Activated CD4-positive, alpha-beta T cell treated with anti-CD3 and anti-CD28 coated beads for 4 hours (primary cell): Measurements from ENCODE around the gene NHSL2.
"Not testable (repeated sequence)": the region's sequence is repeated elsewhere in the genome, so short reads cannot be mapped to it uniquely, and the experiment has no call there.

Experiments
- DNase-seq, 2 donors: peaks; one replicate each; pipeline ENCODE4 v3.0.0-alpha.2; 2020

The NHSL2 gene

GRCh38 chrX:72137846-72138495, 227.3 kb downstream of the NHSL2 start:
- DNase-seq = no peak

- DNase-seq = no peak
Observed at GRCh38 chrX:72139538-72139937, 228.9 kb downstream of the NHSL2 start.

GRCh38 chrX:72141372-72142004, 230.8 kb downstream of the NHSL2 start:
- no peak for DNase-seq

GRCh38 chrX:72142094-72142793, 231.6 kb downstream of the NHSL2 start:
- DNase-seq = no peak

- no peak for DNase-seq
Observed at GRCh38 chrX:72142794-72143608, 232.4 kb downstream of the NHSL2 start.

GRCh38 chrX:72143609-72143907, 232.9 kb downstream of the NHSL2 start:
- DNase-seq = no peak

GRCh38 chrX:72145181-72145580, 234.5 kb downstream of the NHSL2 start:
- DNase-seq = no peak

- no peak for DNase-seq
Observed at GRCh38 chrX:72146527-72146926, 235.9 kb downstream of the NHSL2 start.

- no peak for DNase-seq
Observed at GRCh38 chrX:72158773-72159172, 248.1 kb downstream of the NHSL2 start.

- no peak for DNase-seq
Observed at GRCh38 chrX:72159769-72160168, 249.1 kb downstream of the NHSL2 start.

GRCh38 chrX:72165551-72165950, 254.9 kb downstream of the NHSL2 start:
- DNase-seq = no peak

- peak; percentile 29 to 34 for DNase-seq
Observed at GRCh38 chrX:72169008-72169728, 258.5 kb downstream of the NHSL2 start.

GRCh38 chrX:72176289-72176688, 265.6 kb downstream of the NHSL2 start:
- DNase-seq = not testable (repeated sequence)

- DNase-seq = no peak
Observed at GRCh38 chrX:72176981-72177380, 266.3 kb downstream of the NHSL2 start.

GRCh38 chrX:72180539-72180938, 269.9 kb downstream of the NHSL2 start:
- DNase-seq = no peak

- peak; percentile 78 to 79 for DNase-seq
Observed at GRCh38 chrX:72181178-72182125, 270.8 kb downstream of the NHSL2 start, which contains the start of gene PIN4. TSS of gene PIN4 (plus strand) at chrX:72181757. CDS start at chrX:72181786, 29 bp downstream.

- no peak for DNase-seq
Observed at GRCh38 chrX:72182924-72183323, 272.3 kb downstream of the NHSL2 start.

- no peak for DNase-seq
Observed at GRCh38 chrX:72201836-72202536, 291.3 kb downstream of the NHSL2 start.
